ENCODE measurements around the gene BRIP1.

BRIP1 gene

GRCh38 chr17:61699032-61699431 lies 164.3 kb downstream of the BRIP1 start:
- FAIRE-seq = no peak
- no peak for DNase-seq (ENCODE audit: insufficient read length, low spot score)
- no peak for TF ChIP-seq CTCF (IDR thresholded peaks at IDR 0.05; ENCODE audit: insufficient read depth, missing control alignments)

GRCh38 chr17:61698244-61698643 lies 165.1 kb downstream of the BRIP1 start:
- TF ChIP-seq CTCF (IDR thresholded peaks at IDR 0.05; ENCODE audit: insufficient read depth, missing control alignments) = no peak
- no peak for FAIRE-seq
- no peak for DNase-seq (ENCODE audit: insufficient read length, low spot score)

- FAIRE-seq = no peak
- no peak for DNase-seq (ENCODE audit: insufficient read length, low spot score)
- TF ChIP-seq CTCF (IDR thresholded peaks at IDR 0.05; ENCODE audit: insufficient read depth, missing control alignments) = no peak
These were observed 167.5 kb downstream of the BRIP1 start for GRCh38 chr17:61695779-61696337.

- FAIRE-seq (no peak), DNase-seq (ENCODE audit: insufficient read length, low spot score) (no peak)
- no peak for TF ChIP-seq CTCF (IDR thresholded peaks at IDR 0.05; ENCODE audit: insufficient read depth, missing control alignments)
These were observed 169.2 kb downstream of the BRIP1 start for GRCh38 chr17:61694095-61694494.

- no peak for TF ChIP-seq CTCF (IDR thresholded peaks at IDR 0.05; ENCODE audit: insufficient read depth, missing control alignments)
- DNase-seq (ENCODE audit: insufficient read length, low spot score) (no peak), FAIRE-seq (no peak)
These were observed 173.6 kb downstream of the BRIP1 start for GRCh38 chr17:61689610-61690180.

GRCh38 chr17:61687769-61688168 lies 175.6 kb downstream of the BRIP1 start:
- TF ChIP-seq CTCF (IDR thresholded peaks at IDR 0.05; ENCODE audit: insufficient read depth, missing control alignments) = no peak
- DNase-seq (ENCODE audit: insufficient read length, low spot score) (no peak), FAIRE-seq (no peak)

GRCh38 chr17:61686113-61686512 lies 177.2 kb downstream of the BRIP1 start:
- no peak for FAIRE-seq
- no peak for TF ChIP-seq CTCF (IDR thresholded peaks at IDR 0.05; ENCODE audit: insufficient read depth, missing control alignments)
- DNase-seq (ENCODE audit: insufficient read length, low spot score) = no peak
